Vagina (tissue), 2 donors: Measurements from ENCODE around the gene FANCC.

Experiments used
- CTCF ChIP-seq, 3 experiments: fragments of 450-650 bp in 2 of 3; fragments of 200-600 bp in 1 of 3; sonication (generic) in 1 of 3; IDR thresholded peaks; one replicate each; pipeline ENCODE4 v1.5.1; 2017 to 2019; ENCODE audit warnings: antibody characterized with exemption in 3 of 3, mild to moderate bottlenecking in 2 of 3, moderate library complexity in 2 of 3
- POLR2A ChIP-seq, 2 donors: fragments of 450-650 bp; IDR thresholded peaks; one replicate each; pipeline ENCODE4 v1.6.1; 2017; ENCODE audit warnings: antibody characterized with exemption in 2 of 2, mild to moderate bottlenecking in 2 of 2, moderate library complexity in 2 of 2

DNA sequence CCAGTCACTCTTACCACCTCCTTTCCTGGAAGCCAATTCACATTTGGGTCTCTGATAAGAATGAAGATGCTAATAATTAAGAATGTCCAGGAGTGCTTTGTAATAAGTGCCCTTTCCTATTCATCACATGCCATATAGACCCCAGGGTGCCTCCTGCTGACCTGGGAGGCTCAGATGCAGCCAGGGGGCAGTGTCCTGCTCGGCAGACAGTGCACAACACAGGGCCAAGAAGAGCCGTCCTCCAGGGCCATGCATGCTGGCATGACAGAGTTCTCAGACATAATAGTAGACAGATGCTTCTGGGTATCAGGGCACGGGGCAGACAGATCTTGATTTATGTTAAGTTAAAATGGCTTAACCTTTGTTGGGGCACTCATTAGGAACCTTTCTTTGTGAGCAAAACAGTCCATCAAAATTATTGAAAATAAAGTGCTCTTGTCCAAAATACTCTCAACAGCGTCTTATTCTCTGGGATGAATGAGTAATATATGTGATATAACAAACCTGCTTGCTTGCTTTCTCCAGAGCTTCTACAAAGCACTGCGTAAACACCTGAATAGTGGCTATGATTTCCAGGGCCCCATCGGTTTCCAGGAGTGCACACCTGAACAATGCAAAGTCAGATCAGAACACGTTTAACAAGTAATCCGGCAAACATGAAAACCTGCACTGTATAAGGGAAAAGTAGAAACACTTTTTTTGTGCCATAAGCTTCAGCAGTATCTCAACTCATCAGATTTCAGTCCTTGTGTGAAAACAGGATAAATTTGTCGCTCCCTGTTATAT is 192.7 kb downstream of the FANCC start:
- TF ChIP-seq CTCF (IDR thresholded peaks at IDR 0.05), result no peak
- no peak for TF ChIP-seq POLR2A (IDR thresholded peaks at IDR 0.05)
